AG09309 (cell line): ENCODE results near the gene CARD11.

Source experiments
- DNase-seq: peaks from one replicate; pipeline ENCODE4 v3.0.0-alpha.2; 2010; ENCODE audit warnings: low read depth
- H3K4me3 ChIP-seq: 2 replicates; pipeline ENCODE4 v1.5.1; 2011; ENCODE audit warnings: mild to moderate bottlenecking, low read depth, low read length, moderate library complexity; ENCODE audit not compliant: control insufficient read depth
- TF ChIP-seq, protein P1 (sequence below): IDR thresholded peaks from 2 replicates; pipeline ENCODE4 v1.5.1; 2011; ENCODE audit warnings: mild to moderate bottlenecking, low read depth, low read length, inconsistent platforms; ENCODE audit not compliant: insufficient read depth, control insufficient read depth; ENCODE audit errors: missing control alignments

The CARD11 gene

GRCh38 chr7:2945171-2945570 lies 98.5 kb downstream of the CARD11 start:
- TF ChIP-seq, protein P1, sequence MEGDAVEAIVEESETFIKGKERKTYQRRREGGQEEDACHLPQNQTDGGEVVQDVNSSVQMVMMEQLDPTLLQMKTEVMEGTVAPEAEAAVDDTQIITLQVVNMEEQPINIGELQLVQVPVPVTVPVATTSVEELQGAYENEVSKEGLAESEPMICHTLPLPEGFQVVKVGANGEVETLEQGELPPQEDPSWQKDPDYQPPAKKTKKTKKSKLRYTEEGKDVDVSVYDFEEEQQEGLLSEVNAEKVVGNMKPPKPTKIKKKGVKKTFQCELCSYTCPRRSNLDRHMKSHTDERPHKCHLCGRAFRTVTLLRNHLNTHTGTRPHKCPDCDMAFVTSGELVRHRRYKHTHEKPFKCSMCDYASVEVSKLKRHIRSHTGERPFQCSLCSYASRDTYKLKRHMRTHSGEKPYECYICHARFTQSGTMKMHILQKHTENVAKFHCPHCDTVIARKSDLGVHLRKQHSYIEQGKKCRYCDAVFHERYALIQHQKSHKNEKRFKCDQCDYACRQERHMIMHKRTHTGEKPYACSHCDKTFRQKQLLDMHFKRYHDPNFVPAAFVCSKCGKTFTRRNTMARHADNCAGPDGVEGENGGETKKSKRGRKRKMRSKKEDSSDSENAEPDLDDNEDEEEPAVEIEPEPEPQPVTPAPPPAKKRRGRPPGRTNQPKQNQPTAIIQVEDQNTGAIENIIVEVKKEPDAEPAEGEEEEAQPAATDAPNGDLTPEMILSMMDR: no peak
- H3K4me3 ChIP-seq: no peak overlapping the region
- no peak for DNase-seq

- TF ChIP-seq, protein P1: no peak
- DNase-seq: no peak
- no peak overlapping the region for H3K4me3 ChIP-seq
Observed at GRCh38 chr7:2944739-2945138, 98.9 kb downstream of the CARD11 start.

GRCh38 chr7:2943851-2944601 lies 99.6 kb downstream of the CARD11 start:
- no peak overlapping the region for H3K4me3 ChIP-seq
- TF ChIP-seq, protein P1: no peak
- DNase-seq: no peak

DNA sequence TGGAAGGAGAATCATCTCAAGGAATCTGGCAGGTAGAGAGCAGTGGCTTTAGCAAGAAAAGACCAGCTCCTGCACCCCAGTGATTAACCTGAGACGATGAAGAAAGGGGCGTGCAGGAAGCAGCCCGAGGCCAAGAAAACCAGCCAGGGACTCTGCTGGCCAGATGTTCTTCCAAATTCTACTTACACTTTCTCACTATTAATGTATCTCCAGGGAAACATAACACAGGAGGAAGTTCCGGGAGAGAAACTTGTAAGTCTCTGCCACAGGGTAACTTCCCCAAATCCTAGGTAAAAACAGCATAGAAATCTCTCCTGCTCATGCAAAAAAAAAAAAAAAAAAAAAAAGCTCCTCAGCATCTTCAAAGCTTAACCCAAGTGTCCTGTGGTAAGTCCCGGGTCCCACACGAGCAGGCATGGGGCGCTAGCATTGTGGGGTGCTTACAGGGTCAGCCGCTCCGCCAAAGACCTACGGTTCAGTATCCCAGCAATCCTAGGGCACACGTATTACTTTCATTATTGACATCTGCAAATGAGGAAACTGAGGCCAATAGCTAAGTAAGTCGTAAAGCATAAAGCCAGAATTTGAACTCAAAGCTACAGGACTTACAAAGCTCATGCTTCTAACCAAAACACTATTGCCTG lies 102.3 kb downstream of the CARD11 start:
- TF ChIP-seq, protein P1: no peak
- no peak for DNase-seq
- no peak overlapping the region for H3K4me3 ChIP-seq

GRCh38 chr7:2940466-2940865 lies 103.2 kb downstream of the CARD11 start:
- DNase-seq: no peak
- H3K4me3 ChIP-seq: no peak overlapping the region
- TF ChIP-seq, protein P1: no peak

- TF ChIP-seq, protein P1: no peak
- DNase-seq: no peak
- H3K4me3 ChIP-seq: no peak overlapping the region
Observed at GRCh38 chr7:2939193-2939885, 104.3 kb downstream of the CARD11 start.
